ENCODE results near the gene CPEB4.

Gene CPEB4

DNA sequence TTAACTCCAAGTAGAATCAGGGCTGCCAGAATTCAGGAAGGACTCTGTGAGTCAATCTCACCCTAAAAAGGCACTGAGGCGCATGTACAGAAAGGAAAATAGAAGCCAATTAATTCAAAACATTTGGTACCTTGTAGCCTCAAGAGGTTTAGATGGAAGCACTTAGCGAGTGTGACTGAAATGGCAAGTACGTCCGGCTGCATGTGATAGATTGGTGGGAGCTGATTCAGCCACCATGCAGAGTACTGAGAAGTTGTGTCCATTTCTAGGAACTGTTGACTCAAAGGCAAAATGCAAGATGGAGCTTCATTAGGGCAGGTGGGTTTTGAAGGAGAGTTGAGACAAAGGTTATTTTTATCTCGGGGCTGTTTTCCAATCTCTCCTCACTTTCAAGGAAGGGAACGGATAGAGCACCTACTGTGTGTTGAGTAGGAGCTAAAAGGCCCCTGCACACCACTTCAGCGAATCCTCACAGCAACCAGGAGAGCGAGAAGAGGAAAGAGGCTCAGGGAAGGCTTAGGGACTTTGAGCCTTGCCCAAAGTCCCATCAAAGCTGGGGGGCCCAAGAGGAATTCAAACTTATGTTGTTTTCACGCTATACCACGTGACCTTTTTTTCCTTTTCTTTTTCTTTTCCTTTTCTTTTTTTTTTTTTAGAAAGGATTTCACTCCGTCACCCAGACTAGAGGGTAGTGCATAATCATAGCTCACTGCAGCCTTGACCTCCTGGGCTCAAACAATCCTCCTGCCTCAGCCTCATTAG lies 34.6 kb upstream of the CPEB4 start:
- no peak for TF ChIP-seq CTCF (IDR thresholded peaks at IDR 0.05; ENCODE audit: control insufficient read depth, insufficient read depth, low read depth, low read length, missing control alignments)
- H3K4me3 ChIP-seq (ENCODE audit: control insufficient read depth, low read depth, low read length) = no peak overlapping the region
- DNase-seq (ENCODE audit: low read depth) = no peak

DNA sequence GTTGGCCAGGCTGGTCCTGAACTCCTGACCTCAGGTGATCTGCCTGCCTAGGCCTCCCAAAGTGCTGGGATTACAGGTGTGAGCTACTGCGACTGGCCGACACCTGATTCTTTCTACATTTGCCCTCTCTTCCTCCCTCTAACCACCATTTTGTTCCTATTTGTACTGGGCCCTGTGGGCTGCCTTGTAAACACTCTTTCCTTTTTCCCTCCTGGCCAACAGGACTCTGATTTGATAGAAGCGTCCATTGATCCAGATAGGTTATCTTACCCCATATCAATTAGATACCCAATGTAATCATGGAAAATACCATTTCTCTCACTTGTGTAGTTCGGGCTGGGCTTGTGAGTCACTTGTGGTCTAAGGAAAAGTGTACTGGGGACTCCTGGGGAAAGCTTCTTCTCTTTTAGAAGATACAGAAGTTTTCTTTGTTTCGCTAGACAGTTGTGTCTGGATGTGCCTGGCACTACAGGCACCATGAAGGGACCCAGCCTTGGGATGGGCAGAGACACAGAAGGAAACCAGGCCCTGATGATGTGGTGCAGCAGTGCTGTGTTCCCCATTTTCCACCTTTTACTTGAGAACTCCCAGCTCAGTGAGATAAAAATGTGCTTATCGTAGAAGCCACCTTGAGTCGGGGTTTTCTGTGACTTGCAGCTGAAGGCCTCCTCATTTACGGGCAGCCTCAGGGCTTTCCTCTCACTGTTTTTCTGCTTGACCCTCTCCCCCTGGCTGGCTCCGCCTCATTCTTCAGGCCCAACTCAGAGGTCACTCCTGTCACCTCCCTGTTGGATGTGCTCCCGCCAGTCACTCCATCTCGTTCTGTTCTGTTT lies 32.8 kb upstream of the CPEB4 start:
- no peak overlapping the region for H3K4me3 ChIP-seq (ENCODE audit: control insufficient read depth, low read depth, low read length)
- DNase-seq (ENCODE audit: low read depth) = no peak
- no peak for TF ChIP-seq CTCF (IDR thresholded peaks at IDR 0.05; ENCODE audit: control insufficient read depth, insufficient read depth, low read depth, low read length, missing control alignments)

- DNase-seq (ENCODE audit: low read depth) = no peak
Observed at GRCh38 chr5:173855995-173856656, 32.0 kb upstream of the CPEB4 start.

GRCh38 chr5:173857234-173857633 lies 30.9 kb upstream of the CPEB4 start:
- no peak for TF ChIP-seq CTCF (IDR thresholded peaks at IDR 0.05; ENCODE audit: control insufficient read depth, insufficient read depth, low read depth, low read length, missing control alignments)
- no peak overlapping the region for H3K4me3 ChIP-seq (ENCODE audit: control insufficient read depth, low read depth, low read length)
- no peak for DNase-seq (ENCODE audit: low read depth)

More at GRCh38 chr5:173855995-173856656, 32.0 kb upstream of the CPEB4 start:
- TF ChIP-seq CTCF (IDR thresholded peaks at IDR 0.05; ENCODE audit: control insufficient read depth, insufficient read depth, low read depth, low read length, missing control alignments) = no peak
- no peak overlapping the region for H3K4me3 ChIP-seq (ENCODE audit: control insufficient read depth, low read depth, low read length)

DNA sequence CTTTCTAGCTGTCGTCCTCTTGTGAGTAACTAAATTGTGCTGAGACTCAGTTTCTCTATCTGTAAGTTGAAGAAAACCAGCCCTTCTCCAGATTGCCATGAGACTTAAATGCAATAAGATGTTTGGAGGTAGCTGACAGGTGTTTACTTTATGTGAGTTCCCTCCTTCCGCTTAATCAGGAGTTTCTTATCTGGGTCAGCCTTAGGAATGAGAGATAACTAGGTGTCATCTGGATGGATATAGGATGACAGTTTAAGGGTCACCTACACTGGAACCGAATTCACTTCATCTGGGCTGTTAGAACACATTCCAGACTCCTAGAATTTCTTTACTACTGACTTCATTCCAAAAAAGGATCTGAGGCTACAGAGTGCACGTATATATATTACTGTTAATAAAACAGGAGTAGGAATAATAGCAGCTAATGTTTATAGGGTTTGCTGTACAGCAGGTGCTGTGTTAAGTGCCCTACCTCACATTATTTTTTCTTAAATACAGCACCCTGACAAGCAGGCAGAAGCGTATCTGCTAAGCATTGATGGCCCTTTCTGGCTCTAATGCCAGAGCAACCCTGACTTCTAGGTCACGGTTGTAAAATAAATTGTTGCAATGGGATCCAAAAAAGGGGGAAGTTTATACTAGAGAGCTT lies 30.0 kb upstream of the CPEB4 start:
- TF ChIP-seq CTCF (IDR thresholded peaks at IDR 0.05; ENCODE audit: control insufficient read depth, insufficient read depth, low read depth, low read length, missing control alignments) = no peak
- DNase-seq (ENCODE audit: low read depth) = no peak
- no peak overlapping the region for H3K4me3 ChIP-seq (ENCODE audit: control insufficient read depth, low read depth, low read length)

Measured in AG09309 (cell line).